Stimulated activated memory B cell treated with anti-CD40 and anti-IgM and Interleukin-4, amounts not matched to agents 10 μg/mL and 1 μg/mL and 100 μg/mL, for 72 hours (primary cell): ENCODE results near the gene PRICKLE2.
A peak's percentile ranks its signal among the peaks of the same experiment; 100 is the strongest.
"Not testable (repeated sequence)": the region's sequence is repeated elsewhere in the genome, so short reads cannot be mapped to it uniquely, and the experiment has no call there.

Source experiments
- ATAC-seq: fragments of 150-1000 bp; cut with Tn5 transposase; 2 replicates; pipeline ENCODE4 v1.10.0; 2021
- H3K27ac Mint-ChIP-seq: one replicate; pipeline ENCODE4 v1.8.0; 2022; ENCODE audit warnings: mild to moderate bottlenecking, mixed read lengths
- H3K27me3 Mint-ChIP-seq: one replicate; pipeline ENCODE4 v1.8.0; 2022; ENCODE audit warnings: mixed read lengths
- H3K36me3 Mint-ChIP-seq: one replicate; pipeline ENCODE4 v1.8.0; 2022; ENCODE audit warnings: mixed read lengths
- H3K4me1 Mint-ChIP-seq: one replicate; pipeline ENCODE4 v1.8.0; 2022; ENCODE audit warnings: mixed read lengths
- H3K4me3 Mint-ChIP-seq: one replicate; pipeline ENCODE4 v1.8.0; 2022; ENCODE audit warnings: mild to moderate bottlenecking, moderate library complexity, mixed read lengths
- H3K9me3 Mint-ChIP-seq: one replicate; pipeline ENCODE4 v1.8.0; 2022; ENCODE audit warnings: mixed read lengths

PRICKLE2 gene

GRCh38 chr3:64104691-64105111, 120.6 kb downstream of the PRICKLE2 start:
- H3K4me3 Mint-ChIP-seq, result no peak overlapping the region
- peak overlapping the region; percentile 27 for H3K27ac Mint-ChIP-seq
- peaks cover 31% of the 10 kb centered on the region for H3K4me1 Mint-ChIP-seq
- H3K27me3 Mint-ChIP-seq, result no peaks in the 10 kb centered on the region
- no peaks in the 10 kb centered on the region for H3K36me3 Mint-ChIP-seq
- H3K9me3 Mint-ChIP-seq, result no peaks in the 10 kb centered on the region
- ATAC-seq, result peak; percentile 68

GRCh38 chr3:64104006-64104405, 121.3 kb downstream of the PRICKLE2 start:
- H3K27ac Mint-ChIP-seq, result no peak overlapping the region
- no peaks in the 10 kb centered on the region for H3K9me3 Mint-ChIP-seq
- H3K4me1 Mint-ChIP-seq, result peaks cover 31% of the 10 kb centered on the region
- no peaks in the 10 kb centered on the region for H3K27me3 Mint-ChIP-seq
- peaks cover 2% of the 10 kb centered on the region for H3K36me3 Mint-ChIP-seq
- no peak overlapping the region for H3K4me3 Mint-ChIP-seq
- ATAC-seq, result no peak

GRCh38 chr3:64103131-64103530, 122.1 kb downstream of the PRICKLE2 start:
- Mint-ChIP-seq H3K4me1 (peaks cover 31% of the 10 kb centered on the region), H3K36me3 (peaks cover 5% of the 10 kb centered on the region), H3K27ac (no peak overlapping the region), H3K4me3 (no peak overlapping the region), H3K27me3 (no peaks in the 10 kb centered on the region), H3K9me3 (no peaks in the 10 kb centered on the region)
- no peak for ATAC-seq

- ATAC-seq, result no peak
- Mint-ChIP-seq H3K27me3 (no peaks in the 10 kb centered on the region), H3K9me3 (no peaks in the 10 kb centered on the region), H3K27ac (no peak overlapping the region), H3K36me3 (peaks cover 5% of the 10 kb centered on the region), H3K4me3 (no peak overlapping the region), H3K4me1 (peaks cover 26% of the 10 kb centered on the region)
Observed at GRCh38 chr3:64102147-64102546, 123.1 kb downstream of the PRICKLE2 start.

- peaks cover 5% of the 10 kb centered on the region for H3K36me3 Mint-ChIP-seq
- H3K4me1 Mint-ChIP-seq, result no peaks in the 10 kb centered on the region
- H3K27me3 Mint-ChIP-seq, result no peaks in the 10 kb centered on the region
- H3K27ac Mint-ChIP-seq, result no peak overlapping the region
- H3K4me3 Mint-ChIP-seq, result no peak overlapping the region
- no peak for ATAC-seq
- H3K9me3 Mint-ChIP-seq, result no peaks in the 10 kb centered on the region
Observed at GRCh38 chr3:64099316-64099715, 126.0 kb downstream of the PRICKLE2 start.

GRCh38 chr3:64098670-64099069, 126.6 kb downstream of the PRICKLE2 start:
- Mint-ChIP-seq H3K9me3 (no peaks in the 10 kb centered on the region), H3K27ac (no peak overlapping the region), H3K4me1 (no peaks in the 10 kb centered on the region), H3K36me3 (peaks cover 5% of the 10 kb centered on the region), H3K4me3 (no peak overlapping the region), H3K27me3 (no peaks in the 10 kb centered on the region)
- no peak for ATAC-seq

- Mint-ChIP-seq H3K4me1 (no peaks in the 10 kb centered on the region), H3K27ac (no peak overlapping the region), H3K9me3 (no peaks in the 10 kb centered on the region), H3K4me3 (no peak overlapping the region), H3K36me3 (peaks cover 5% of the 10 kb centered on the region), H3K27me3 (no peaks in the 10 kb centered on the region)
- ATAC-seq, result no peak
Observed at GRCh38 chr3:64097920-64098319, 127.3 kb downstream of the PRICKLE2 start.

GRCh38 chr3:64095802-64096201, 129.5 kb downstream of the PRICKLE2 start:
- H3K9me3 Mint-ChIP-seq, result no peaks in the 10 kb centered on the region

GRCh38 chr3:64094713-64095079, 130.6 kb downstream of the PRICKLE2 start:
- Mint-ChIP-seq H3K27ac (no peak overlapping the region), H3K4me1 (no peaks in the 10 kb centered on the region), H3K9me3 (no peaks in the 10 kb centered on the region), H3K36me3 (peaks cover 5% of the 10 kb centered on the region), H3K4me3 (no peak overlapping the region), H3K27me3 (no peaks in the 10 kb centered on the region)
- ATAC-seq, result no peak

More at GRCh38 chr3:64095802-64096201, 129.5 kb downstream of the PRICKLE2 start:
- no peak overlapping the region for H3K27ac Mint-ChIP-seq
- H3K36me3 Mint-ChIP-seq, result peaks cover 5% of the 10 kb centered on the region
- H3K4me3 Mint-ChIP-seq, result no peak overlapping the region
- no peak for ATAC-seq
- H3K27me3 Mint-ChIP-seq, result no peaks in the 10 kb centered on the region
- H3K4me1 Mint-ChIP-seq, result no peaks in the 10 kb centered on the region

- H3K4me3 Mint-ChIP-seq, result no peak overlapping the region
- no peaks in the 10 kb centered on the region for H3K27me3 Mint-ChIP-seq
- no peak for ATAC-seq
- H3K27ac Mint-ChIP-seq, result no peak overlapping the region
- no peaks in the 10 kb centered on the region for H3K9me3 Mint-ChIP-seq
- no peaks in the 10 kb centered on the region for H3K4me1 Mint-ChIP-seq
- peaks cover 4% of the 10 kb centered on the region for H3K36me3 Mint-ChIP-seq
Observed at GRCh38 chr3:64093825-64094712, 131.2 kb downstream of the PRICKLE2 start.

GRCh38 chr3:64093211-64093610, 132.1 kb downstream of the PRICKLE2 start:
- H3K9me3 Mint-ChIP-seq, result no peaks in the 10 kb centered on the region
- H3K4me1 Mint-ChIP-seq, result no peaks in the 10 kb centered on the region
- no peaks in the 10 kb centered on the region for H3K27me3 Mint-ChIP-seq
- ATAC-seq, result no peak
- no peak overlapping the region for H3K27ac Mint-ChIP-seq
- no peak overlapping the region for H3K4me3 Mint-ChIP-seq
- H3K36me3 Mint-ChIP-seq, result no peaks in the 10 kb centered on the region

- H3K36me3 Mint-ChIP-seq, result no peaks in the 10 kb centered on the region
- H3K27ac Mint-ChIP-seq, result no peak overlapping the region
- H3K9me3 Mint-ChIP-seq, result no peaks in the 10 kb centered on the region
- H3K4me1 Mint-ChIP-seq, result peaks cover 6% of the 10 kb centered on the region
- H3K4me3 Mint-ChIP-seq, result no peak overlapping the region
- no peak for ATAC-seq
- no peaks in the 10 kb centered on the region for H3K27me3 Mint-ChIP-seq
Observed at GRCh38 chr3:64091501-64091900, 133.8 kb downstream of the PRICKLE2 start.

- H3K27ac Mint-ChIP-seq, ATAC-seq, H3K4me3 Mint-ChIP-seq, H3K27me3 Mint-ChIP-seq, H3K36me3 Mint-ChIP-seq, H3K9me3 Mint-ChIP-seq: not testable (repeated sequence)
- H3K4me1 Mint-ChIP-seq, result peaks cover 10% of the 10 kb centered on the region
Observed at GRCh38 chr3:64089386-64089785, 135.9 kb downstream of the PRICKLE2 start.

GRCh38 chr3:64088408-64089205, 136.7 kb downstream of the PRICKLE2 start:
- H3K9me3 Mint-ChIP-seq, result no peaks in the 10 kb centered on the region
- H3K27me3 Mint-ChIP-seq, result no peaks in the 10 kb centered on the region
- H3K4me3 Mint-ChIP-seq, result no peak overlapping the region
- no peak overlapping the region for H3K27ac Mint-ChIP-seq
- H3K36me3 Mint-ChIP-seq, result no peaks in the 10 kb centered on the region
- peaks cover 10% of the 10 kb centered on the region for H3K4me1 Mint-ChIP-seq
- no peak for ATAC-seq

GRCh38 chr3:64086479-64087252, 138.6 kb downstream of the PRICKLE2 start:
- no peaks in the 10 kb centered on the region for H3K36me3 Mint-ChIP-seq
- H3K27me3 Mint-ChIP-seq, result no peaks in the 10 kb centered on the region
- H3K9me3 Mint-ChIP-seq, result no peaks in the 10 kb centered on the region
- peak; percentile 25 for ATAC-seq
- H3K4me1 Mint-ChIP-seq, result peaks cover 10% of the 10 kb centered on the region
- no peak overlapping the region for H3K27ac Mint-ChIP-seq
- H3K4me3 Mint-ChIP-seq, result no peak overlapping the region
